ENCODE results near the gene ANKRD30A. TPM values are rescaled to one million over a fixed set of nuclear protein-coding genes. Genes with fewer than 3 reads are reported as not detected.
"Not testable (repeated sequence)": the region's sequence is repeated elsewhere in the genome, so short reads cannot be mapped to it uniquely, and the experiment has no call there.

Gene ANKRD30A, protein sequence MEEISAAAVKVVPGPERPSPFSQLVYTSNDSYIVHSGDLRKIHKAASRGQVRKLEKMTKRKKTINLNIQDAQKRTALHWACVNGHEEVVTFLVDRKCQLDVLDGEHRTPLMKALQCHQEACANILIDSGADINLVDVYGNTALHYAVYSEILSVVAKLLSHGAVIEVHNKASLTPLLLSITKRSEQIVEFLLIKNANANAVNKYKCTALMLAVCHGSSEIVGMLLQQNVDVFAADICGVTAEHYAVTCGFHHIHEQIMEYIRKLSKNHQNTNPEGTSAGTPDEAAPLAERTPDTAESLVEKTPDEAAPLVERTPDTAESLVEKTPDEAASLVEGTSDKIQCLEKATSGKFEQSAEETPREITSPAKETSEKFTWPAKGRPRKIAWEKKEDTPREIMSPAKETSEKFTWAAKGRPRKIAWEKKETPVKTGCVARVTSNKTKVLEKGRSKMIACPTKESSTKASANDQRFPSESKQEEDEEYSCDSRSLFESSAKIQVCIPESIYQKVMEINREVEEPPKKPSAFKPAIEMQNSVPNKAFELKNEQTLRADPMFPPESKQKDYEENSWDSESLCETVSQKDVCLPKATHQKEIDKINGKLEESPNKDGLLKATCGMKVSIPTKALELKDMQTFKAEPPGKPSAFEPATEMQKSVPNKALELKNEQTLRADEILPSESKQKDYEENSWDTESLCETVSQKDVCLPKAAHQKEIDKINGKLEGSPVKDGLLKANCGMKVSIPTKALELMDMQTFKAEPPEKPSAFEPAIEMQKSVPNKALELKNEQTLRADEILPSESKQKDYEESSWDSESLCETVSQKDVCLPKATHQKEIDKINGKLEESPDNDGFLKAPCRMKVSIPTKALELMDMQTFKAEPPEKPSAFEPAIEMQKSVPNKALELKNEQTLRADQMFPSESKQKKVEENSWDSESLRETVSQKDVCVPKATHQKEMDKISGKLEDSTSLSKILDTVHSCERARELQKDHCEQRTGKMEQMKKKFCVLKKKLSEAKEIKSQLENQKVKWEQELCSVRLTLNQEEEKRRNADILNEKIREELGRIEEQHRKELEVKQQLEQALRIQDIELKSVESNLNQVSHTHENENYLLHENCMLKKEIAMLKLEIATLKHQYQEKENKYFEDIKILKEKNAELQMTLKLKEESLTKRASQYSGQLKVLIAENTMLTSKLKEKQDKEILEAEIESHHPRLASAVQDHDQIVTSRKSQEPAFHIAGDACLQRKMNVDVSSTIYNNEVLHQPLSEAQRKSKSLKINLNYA (N-terminal part only)
- total RNA-seq, result not detected
- long read RNA-seq, result 0 reads

DNA sequence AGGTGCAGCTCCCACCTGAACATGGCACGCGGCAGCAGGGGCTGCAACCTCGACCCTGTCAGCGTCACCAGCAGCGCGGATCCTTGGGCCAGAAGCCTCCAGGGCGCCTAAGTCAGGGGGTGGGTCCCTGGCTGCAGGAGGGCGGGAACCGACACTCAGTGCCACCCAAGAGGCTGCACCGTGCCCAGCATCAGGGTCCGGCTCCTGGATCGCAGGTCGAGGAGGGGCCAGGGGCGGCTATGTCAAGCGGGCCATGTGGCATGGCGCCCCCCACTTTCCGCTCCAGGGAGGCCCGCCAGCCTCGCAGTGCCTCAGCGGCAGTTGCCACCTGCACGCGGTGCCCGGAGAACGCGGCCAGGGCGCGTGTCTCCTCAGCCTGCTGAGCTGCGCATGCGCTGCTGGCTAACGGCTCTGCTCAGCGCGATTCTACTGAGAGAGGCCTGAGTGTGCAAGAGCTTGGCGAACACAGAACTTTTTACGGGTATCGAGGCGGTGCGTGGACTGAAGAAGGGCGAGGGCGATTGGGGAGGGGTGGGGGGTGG is at the start of gene ANKRD30A:
Gene ANKRD30A, plus strand, starts transcription at position 408 of the 542 bp plus-strand sequence. CDS start 190 bp downstream, outside the sequence.
- Histone ChIP-seq H3K36me3 (no peaks in the 10 kb centered on the region), H3K27ac (replicated peaks) (no peak within 1 kb of the TSS), H3K4me3 (no peak within 1 kb of the TSS), H3K4me1 (no peaks in the 10 kb centered on the region), H3K27me3 (ENCODE audit: low read depth) (no peaks in the 10 kb centered on the region), H3K9me3 (replicated peaks) (peaks cover 4% of the 10 kb centered on the region)
- no peak for TF ChIP-seq CTCF (IDR thresholded peaks at IDR 0.05; ENCODE audit: borderline replicate concordance)
- no peak for DNase-seq
- intact Hi-C loops (cut with micrococcal nuclease), result no loop called here

DNA sequence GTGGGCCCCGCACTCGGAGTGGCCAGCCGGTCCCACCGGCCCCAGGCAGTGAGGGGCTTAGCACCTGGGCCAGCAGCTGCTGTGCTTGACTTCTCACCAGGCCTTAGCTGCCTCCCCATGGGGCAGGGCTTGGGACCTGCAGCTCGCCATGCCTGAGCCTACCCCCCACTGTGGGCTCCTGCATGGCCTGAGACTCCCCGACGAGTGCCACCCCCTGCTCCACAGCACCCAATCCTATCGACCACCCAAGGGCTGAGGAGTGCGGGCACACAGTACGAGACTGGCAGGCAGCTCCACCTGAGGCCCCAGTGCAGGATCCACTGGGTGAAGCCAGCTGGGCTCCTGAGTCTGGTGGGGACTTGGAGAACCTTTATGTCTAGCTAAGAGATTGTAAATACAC is 49.3 kb upstream of the ANKRD30A start:
- H3K4me3 ChIP-seq; intact Hi-C loops (cut with micrococcal nuclease); H3K27me3 ChIP-seq (ENCODE audit: low read depth): not testable (repeated sequence)

DNA sequence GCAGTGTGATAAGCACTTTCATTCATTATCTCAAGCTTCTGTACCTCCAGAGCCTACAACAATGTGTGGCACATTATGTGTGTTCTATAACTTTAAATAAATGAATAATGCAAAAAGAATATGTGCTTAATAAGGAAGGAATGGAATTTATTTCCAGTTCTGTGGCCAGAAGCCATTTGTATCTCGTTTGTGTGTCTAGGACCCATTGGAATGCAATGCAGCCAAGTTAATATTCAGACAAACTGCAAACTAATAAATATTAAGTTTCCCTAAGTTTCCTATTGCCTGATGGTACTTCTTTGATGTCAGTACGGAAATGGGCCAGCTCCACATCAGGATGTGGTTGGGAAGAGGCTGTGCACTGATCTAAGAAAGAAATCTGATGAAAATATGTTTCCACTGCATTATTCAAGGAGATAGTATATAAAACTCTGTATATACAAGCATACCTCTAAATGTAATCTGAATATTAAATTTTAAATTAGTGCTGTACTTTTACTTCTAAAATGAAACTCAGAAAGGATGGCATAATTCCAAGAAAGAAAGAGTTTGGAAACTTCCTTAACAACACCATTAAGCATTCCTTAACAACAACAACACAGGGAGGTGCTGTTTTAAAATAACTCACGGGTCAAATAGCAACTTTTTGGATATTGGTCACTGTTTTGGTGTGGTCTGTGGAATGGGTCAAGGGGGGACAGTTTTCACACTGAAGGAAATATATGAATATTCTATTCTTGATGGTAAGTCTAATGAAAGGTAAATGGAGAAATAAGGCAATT is 29.4 kb upstream of the ANKRD30A start:
- Histone ChIP-seq H3K27ac (replicated peaks) (no peak overlapping the region), H3K36me3 (no peaks in the 10 kb centered on the region), H3K4me3 (no peak overlapping the region), H3K4me1 (no peaks in the 10 kb centered on the region), H3K27me3 (ENCODE audit: low read depth) (no peaks in the 10 kb centered on the region), H3K9me3 (replicated peaks) (peaks cover 8% of the 10 kb centered on the region)
- intact Hi-C loops (cut with micrococcal nuclease), result no loop called here
- TF ChIP-seq CTCF (IDR thresholded peaks at IDR 0.05; ENCODE audit: borderline replicate concordance), result no peak
- no peak for DNase-seq

More for the DNA sequence above, 49.3 kb upstream of the ANKRD30A start:
- not testable (repeated sequence) for H3K36me3 ChIP-seq; H3K9me3 ChIP-seq (replicated peaks); H3K27ac ChIP-seq (replicated peaks); H3K4me1 ChIP-seq; DNase-seq

GRCh38 chr10:37101261-37101660 is 24.1 kb upstream of the ANKRD30A start:
- Histone ChIP-seq H3K36me3 (no peaks in the 10 kb centered on the region), H3K9me3 (replicated peaks) (no peaks in the 10 kb centered on the region), H3K27ac (replicated peaks) (no peak overlapping the region), H3K27me3 (ENCODE audit: low read depth) (no peaks in the 10 kb centered on the region), H3K4me1 (no peaks in the 10 kb centered on the region), H3K4me3 (no peak overlapping the region)
- no peak for TF ChIP-seq CTCF (IDR thresholded peaks at IDR 0.05; ENCODE audit: borderline replicate concordance)
- no peak for DNase-seq
- intact Hi-C loops (cut with micrococcal nuclease), result no loop called here

GRCh38 chr10:37109000-37109399 is 16.4 kb upstream of the ANKRD30A start:
- Histone ChIP-seq H3K27me3 (ENCODE audit: low read depth) (no peaks in the 10 kb centered on the region), H3K27ac (replicated peaks) (no peak overlapping the region), H3K4me1 (no peaks in the 10 kb centered on the region), H3K9me3 (replicated peaks) (no peaks in the 10 kb centered on the region), H3K36me3 (no peaks in the 10 kb centered on the region), H3K4me3 (no peak overlapping the region)
- intact Hi-C loops (cut with micrococcal nuclease), result no loop called here
- no peak for TF ChIP-seq CTCF (IDR thresholded peaks at IDR 0.05; ENCODE audit: borderline replicate concordance)
- DNase-seq, result no peak

Data from left ventricle myocardium inferior (tissue), 1 donor.